Heart left ventricle (tissue), 13 donors: ENCODE data around the gene MPHOSPH10.

Source experiments
- CTCF ChIP-seq, 12 donors: fragments of 200-600 bp; sonication (generic) in 4 of 12; IDR thresholded peaks; one replicate each; pipeline versions ENCODE4 v1.5.0 to v1.8.0; 2018 to 2022; ENCODE audit warnings: antibody characterized with exemption in 12 of 12, mild to moderate bottlenecking in 5 of 12
- POLR2A ChIP-seq, 2 donors: fragments of 450-650 bp; IDR thresholded peaks; one replicate each; pipeline ENCODE4 v1.6.1; 2017; ENCODE audit warnings: antibody characterized with exemption in 2 of 2, mild to moderate bottlenecking in 2 of 2, moderate library complexity in 2 of 2
- donor health status: ischemic (EF 13 %, LVEDD 7.1; RV severe dilation, severe dysfunction).
- donor health status: DM: no; HTN: yes; CAD: no.
- donor health status: DM: no; HTN: no; CAD: no.
- donor health status: ischemic (EF 25% LVEDD 6.9; RV normal size, moderate dysfunction).
- donor health status: ischemic (EF 25% LVEDD 5.7; RV mildly dilated, moderate dysfunction).
- donor health status: ischemic (EF 35%, LVEDD 5.7; RV mildly dilated, moderate dysfunction).
- donor health status: nonischemic (EF 11% LVEDD 7.7; RV severe dilation, severe dysfunction).
- donor health status: DM: yes; HTN: yes; CAD: no.
- donor health status: PGD.
- donor health status: ischemic (EF 29% LVEDD 5.4; RV normal size, mild dysfunction).
- donor health status: nonischemic (EF 23%, LVEDD 6.1; RV moderate dilation, normal function).

- TF ChIP-seq CTCF (IDR thresholded peaks at IDR 0.05) = no peak
- TF ChIP-seq POLR2A (IDR thresholded peaks at IDR 0.05) = no peak
Observed at GRCh38 chr2:71129114-71129901, 1.1 kb upstream of the MPHOSPH10 start.
